OCI-M2 (cell line): ENCODE measurements around the gene S100PBP.

Experiments
- DNase-seq: peaks from one replicate; lab custom pipeline; 2025; ENCODE audit not compliant: unreplicated experiment; lab: John Stamatoyannopoulos, UW

The S100PBP gene

GRCh38 chr1:32886004-32886827, 68.8 kb downstream of the S100PBP start, which contains the start of gene HPCA:
TSS of gene HPCA (plus strand) at chr1:32886491. CDS start at chr1:32888899, 2,408 bp downstream.
- DNase-seq = peak; percentile 28

- no peak for DNase-seq
Observed at GRCh38 chr1:32886828-32887414, 69.5 kb downstream of the S100PBP start.

GRCh38 chr1:32887623-32888022, 70.2 kb downstream of the S100PBP start:
- DNase-seq = no peak

GRCh38 chr1:32888134-32888533, 70.7 kb downstream of the S100PBP start:
- no peak for DNase-seq

GRCh38 chr1:32888677-32889420, 71.4 kb downstream of the S100PBP start:
- no peak for DNase-seq

- DNase-seq = no peak
Observed at GRCh38 chr1:32889731-32890278, 72.4 kb downstream of the S100PBP start.

GRCh38 chr1:32890516-32891240, 73.2 kb downstream of the S100PBP start:
- no peak for DNase-seq

- no peak for DNase-seq
Observed at GRCh38 chr1:32891241-32891570, 73.8 kb downstream of the S100PBP start.

GRCh38 chr1:32891630-32892029, 74.2 kb downstream of the S100PBP start:
- DNase-seq = no peak

- DNase-seq = no peak
Observed at GRCh38 chr1:32892368-32893197, 75.1 kb downstream of the S100PBP start.

GRCh38 chr1:32893198-32894018, 76.0 kb downstream of the S100PBP start:
- no peak for DNase-seq

GRCh38 chr1:32894019-32894600, 76.7 kb downstream of the S100PBP start:
- DNase-seq = no peak

GRCh38 chr1:32894681-32895080, 77.2 kb downstream of the S100PBP start:
- no peak for DNase-seq

GRCh38 chr1:32895325-32896215, 78.1 kb downstream of the S100PBP start:
- DNase-seq = no peak

- DNase-seq = no peak
Observed at GRCh38 chr1:32896451-32896850, 79.0 kb downstream of the S100PBP start.

- no peak for DNase-seq
Observed at GRCh38 chr1:32897082-32898049, 79.9 kb downstream of the S100PBP start.

GRCh38 chr1:32898056-32898455, 80.6 kb downstream of the S100PBP start:
- DNase-seq = no peak
